Islet precursor cell (in vitro differentiated cells): Measurements from ENCODE around the gene PCBP3.

Source experiments
- DNase-seq: peaks from one replicate; pipeline ENCODE4 v3.0.0-alpha.2; 2018

The PCBP3 gene

DNA sequence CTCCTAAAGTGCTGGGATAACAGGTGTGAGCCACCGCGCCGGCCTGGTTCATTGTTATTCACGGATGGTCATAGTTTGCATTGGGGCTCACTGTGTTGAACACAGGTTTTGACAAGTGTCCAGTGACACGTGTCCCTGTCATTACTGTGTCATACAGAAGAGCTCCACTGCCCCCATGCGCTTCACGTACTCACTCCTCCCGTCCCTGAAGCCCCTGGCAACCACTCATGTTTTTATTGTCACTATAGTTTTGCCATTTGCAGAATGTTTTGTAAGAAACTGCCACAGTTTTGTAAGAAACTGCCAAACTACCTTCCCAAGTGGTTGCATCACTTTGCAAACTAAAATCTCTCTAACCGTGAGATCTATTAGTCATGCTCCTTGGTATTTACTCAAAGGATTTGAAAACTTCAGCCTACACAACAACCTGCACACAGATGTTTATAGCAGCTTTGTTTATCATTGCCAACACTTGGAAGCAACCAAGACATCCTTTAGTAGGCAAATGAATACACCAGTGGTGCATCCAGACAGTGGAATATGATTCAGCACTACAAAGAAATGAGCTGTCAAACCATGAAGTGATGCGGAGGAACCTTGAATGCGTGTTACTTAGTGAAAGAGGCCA lies 174.9 kb downstream of the PCBP3 start:
- no peak for DNase-seq

DNA sequence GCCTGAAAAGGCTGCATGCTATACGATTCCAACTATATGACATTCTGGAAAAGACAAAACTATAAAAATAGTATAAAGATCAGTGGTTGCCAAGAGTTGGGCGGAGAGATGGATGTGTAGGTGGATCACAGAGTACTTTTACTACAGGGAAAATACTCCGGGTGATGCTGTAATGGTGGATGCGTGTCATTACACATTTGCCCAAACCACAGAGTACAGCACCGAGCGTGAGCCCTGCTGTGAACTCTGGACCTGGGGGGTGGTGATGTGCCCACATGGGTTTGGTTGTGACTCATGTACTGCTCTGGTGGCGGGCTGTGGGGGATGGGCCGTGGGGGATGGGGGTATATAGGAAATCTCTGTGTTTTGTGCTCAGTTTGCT lies 175.4 kb downstream of the PCBP3 start:
- no peak for DNase-seq

DNA sequence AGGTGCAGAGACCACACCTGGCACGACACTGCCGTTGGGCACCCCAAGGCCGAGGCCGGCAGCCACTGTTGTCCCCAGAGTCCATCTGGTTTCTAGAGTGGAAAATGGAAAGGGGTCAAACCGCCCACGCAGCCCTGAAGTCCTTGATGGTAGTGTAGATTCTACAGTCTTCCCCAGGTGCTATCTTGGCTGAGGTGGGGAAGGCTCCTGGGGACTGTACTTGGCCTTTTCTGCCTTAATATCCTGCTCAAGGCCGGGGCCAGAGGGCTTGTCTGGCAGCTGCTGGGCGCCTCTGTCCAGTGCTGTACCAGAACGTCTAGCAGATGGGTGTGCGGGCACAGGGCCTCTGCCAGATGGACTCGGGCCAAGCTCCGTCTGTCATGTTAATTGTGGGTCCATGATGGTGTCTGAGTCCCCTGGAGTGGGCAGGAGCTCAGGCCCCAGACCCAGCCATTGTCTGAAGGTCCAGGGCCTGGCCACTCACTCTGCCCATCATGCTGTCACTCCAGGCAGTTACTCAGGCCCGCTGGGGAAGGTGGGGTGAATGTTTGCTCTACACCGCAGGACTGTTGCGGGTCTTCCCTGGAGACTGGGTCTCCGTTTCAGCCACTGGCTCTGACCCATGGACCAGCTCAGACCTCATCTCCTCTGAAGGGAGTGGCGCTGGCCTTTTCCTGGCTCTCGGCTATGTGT lies 176.1 kb downstream of the PCBP3 start:
- DNase-seq = no peak

DNA sequence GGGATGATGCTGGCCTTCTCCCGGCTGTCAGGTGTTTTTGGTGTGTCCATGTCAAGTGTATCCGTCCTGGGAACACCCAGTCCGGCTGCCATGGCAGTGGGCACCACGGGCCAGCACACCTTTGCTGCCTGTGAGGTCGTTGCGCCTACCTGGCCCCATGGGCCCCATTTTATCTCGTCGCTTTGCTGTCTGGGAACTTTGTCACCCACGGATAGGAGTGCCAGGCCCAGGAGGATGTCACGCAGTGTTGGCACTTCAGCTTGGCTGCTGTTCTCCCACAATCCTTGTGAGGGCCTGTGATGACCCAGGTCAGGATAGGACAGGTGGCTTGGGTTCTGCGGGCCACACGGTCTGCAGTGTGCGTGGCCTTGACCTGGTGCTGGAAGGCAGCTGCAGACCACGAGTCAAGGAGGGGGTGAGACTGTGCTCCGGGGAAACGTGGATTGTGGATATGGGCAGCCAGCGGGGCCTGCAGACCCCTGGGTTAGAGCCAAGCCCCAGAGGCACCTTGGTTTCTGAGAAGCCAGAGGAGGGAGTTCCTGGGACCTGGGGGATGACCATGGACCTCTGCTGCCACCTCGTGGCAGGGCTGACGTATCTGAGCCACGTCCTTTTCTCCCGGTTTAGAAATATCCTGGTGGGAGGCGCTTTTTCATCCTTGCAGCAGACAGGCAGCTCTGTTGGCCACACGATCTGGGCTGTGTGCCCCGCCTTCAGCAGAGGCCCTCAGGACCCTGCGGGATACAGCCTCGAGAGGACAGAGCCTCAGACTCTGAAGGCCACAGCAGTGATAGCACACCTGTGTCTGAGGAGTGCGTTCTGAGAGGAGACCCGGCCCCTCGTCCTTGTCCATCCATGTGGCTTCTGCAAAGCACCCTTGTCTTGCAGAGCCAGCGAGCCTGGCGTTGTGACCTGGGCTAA lies 176.9 kb downstream of the PCBP3 start:
- peak; percentile 93 for DNase-seq

DNA sequence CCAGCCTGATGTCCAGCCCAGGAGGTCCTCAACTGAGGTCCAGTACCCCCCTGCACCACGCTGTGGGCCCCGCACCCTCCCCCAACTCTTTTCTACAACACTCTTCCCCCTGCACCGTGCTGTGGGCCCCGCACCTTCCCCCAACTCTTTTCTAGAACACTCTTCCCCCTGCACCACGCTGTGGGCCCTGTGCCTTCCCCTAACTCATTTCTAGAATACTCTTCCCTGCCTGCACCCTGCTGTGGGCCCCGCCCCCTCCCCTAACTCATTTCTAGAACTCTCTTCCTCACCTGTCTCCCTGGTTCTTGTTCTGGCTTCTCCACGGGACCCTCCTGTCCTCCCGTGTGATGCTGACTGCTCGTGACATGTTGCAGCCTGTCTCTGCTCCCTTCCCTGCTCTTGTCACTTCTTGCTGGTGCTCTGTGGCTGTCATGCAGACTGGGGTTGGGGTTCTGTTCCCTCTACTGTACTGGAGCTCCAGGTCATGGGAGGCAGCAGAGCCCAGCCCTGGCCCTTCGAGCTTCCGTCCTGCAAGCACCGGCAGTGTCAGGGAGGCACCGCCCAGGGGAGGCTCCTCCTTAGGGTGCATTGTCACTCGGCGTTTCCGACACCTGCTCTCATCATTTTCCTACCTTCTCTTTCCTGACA lies 177.9 kb downstream of the PCBP3 start:
- DNase-seq = peak; percentile 38

DNA sequence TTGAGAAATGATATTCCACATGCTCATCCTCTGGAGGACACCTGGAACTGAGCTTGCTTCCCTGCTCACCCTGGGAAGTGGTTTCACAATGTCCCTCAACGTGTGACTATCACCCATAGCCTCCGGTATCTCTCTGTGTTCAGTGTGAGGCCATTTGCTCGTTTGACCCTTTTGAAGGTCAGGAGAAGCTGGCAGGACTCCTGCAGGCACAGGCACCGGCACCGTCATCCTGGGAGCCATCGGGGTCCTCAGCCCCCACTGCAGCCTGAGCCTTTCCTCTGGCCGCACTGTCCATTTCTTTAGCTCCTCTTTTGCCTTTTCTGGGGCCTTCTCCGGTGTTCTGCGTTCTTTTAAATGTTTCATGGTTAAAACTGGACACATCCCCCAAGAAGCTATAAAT lies 178.5 kb downstream of the PCBP3 start:
- DNase-seq = no peak

DNA sequence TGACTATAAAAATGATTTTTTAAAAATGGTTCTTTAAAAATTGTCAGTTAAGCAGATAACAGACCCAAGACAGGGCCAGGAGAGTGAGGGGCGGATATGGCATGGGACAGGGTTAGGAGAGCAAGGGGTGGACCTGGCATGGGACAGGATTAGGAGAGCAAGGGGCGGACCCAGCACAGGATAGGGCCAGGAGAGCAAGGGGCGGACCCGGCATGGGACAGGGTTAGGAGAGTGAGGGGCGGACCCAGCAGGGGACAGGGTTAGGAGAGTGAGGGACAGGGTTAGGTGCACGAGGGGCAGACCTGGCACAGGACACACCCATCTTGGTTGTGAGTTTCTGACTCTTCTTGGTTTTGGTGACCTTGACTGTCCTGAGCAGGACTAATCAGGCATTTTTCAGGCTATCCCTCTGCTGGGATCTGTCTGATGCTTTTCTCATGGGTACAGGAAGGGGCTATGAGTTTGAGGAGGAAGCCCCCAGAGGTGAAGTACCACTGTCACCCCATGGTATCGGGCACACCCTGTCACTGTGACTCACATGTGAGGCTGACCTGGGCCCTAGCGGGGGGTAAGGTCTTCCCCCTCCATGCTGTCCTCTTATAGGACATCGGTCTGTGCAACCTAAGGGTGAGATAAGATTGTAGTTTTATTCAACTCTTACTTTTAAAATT lies 179.0 kb downstream of the PCBP3 start:
- DNase-seq = peak; percentile 54

DNA sequence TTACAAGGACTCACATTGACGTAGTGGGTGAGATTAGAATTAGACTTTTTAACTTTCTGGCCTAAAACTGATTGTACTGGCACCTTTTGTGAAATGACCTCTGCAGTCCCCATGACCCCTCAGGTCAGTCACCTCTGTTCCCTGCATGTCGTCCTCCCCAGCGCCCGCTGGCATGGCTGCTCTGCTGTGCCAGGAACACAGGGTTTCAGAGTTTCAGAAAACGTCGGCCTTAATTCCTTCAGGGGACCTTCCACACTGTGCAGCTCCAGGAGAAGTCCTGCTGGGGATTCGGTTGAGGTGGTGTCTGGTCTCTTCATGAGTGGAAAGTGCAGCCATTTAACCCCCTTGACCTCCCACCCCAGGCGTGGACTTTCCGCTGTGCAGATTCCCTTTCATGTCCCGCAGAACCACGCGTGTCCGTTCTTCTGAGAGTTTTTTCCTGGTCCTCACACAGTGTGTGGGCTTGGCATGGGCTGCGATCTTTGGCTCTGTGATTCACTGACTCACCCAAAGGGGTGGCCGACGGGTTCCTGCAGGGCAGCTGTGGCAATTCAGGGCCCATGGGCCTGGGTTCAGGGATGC lies 179.7 kb downstream of the PCBP3 start:
- DNase-seq = peak; percentile 32

DNA sequence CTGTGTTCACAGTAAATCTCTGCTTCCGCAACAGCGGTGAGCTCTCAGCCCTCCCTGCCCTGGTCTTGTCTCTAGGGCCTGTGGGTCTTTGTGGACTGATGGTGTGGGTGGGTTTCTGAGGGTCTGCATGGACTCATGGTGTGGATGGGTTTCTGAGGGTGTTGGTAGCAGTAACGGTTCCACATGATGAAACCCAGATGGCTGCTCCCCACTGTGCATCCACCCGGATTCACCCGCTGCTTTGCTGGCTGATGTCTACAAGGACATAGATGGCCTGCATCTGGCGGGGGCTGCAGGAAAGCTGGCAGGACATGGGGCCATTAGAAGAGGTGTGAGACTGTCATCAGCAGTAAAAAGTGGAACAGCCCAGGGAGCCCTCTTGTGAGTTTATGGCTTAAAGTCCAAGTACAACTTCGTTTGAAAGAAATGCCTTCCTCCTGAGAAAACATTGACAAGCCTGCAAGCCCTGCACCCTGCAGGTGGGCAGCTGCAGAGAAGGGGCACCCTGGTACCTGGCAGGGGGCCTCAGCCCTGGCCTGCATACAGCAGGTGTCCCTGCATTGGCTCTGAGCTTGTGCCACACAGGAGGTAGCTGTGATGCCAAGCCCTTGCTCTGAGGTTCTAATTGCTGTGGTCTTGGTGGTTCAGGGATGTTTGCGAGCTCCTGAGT lies 181.2 kb downstream of the PCBP3 start:
- peak; percentile 49 for DNase-seq

DNA sequence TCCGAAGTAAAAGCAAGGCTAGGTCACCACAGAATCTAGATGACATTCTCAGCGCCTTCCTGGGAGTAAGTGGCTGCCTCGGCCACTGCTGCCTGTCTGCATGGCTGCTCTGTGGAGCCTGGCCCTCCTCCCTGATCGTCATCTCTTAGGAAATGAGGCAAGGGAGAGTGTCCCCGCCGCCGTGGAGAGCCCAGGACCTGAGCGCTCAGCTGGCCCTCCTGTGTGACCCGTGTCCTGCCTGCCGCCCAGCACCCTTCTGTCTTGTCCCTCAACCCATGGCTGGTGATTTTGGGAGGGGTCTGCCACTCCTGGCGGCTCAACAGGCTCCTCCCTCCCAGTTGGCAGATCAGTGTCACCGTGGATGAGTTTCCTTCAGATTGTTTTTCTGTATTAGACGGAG lies 181.7 kb downstream of the PCBP3 start:
- DNase-seq = no peak

DNA sequence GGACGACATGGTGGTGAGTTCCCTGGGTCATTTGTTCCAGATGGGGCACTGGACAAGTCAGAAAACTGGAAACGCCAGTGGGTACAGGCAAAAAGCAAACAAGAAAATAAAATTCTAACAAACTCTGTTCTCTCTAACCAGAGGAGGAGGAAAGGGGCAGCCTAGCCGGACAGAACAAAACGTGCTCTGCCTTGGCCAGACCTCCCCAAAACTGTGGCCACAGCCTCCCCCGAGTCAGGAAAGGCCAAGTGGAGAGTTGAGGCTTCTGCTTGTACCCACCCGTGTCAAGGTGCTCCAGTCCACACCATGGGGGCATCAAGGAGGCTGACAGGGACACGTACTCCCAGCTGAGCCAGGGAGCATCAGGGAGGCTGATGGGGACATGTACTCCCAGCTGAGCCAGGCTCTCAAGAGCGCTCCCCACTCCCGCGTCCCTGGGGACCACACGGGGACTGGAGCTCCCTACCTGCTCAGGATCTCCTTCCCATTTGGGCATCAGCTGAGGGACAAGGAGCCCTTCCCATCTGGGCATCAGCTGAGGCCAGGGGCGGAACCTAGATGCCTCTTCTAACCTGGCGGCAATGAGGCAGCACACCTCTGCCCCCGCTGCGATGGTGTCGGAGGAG lies 183.3 kb downstream of the PCBP3 start:
- peak; percentile 40 for DNase-seq

DNA sequence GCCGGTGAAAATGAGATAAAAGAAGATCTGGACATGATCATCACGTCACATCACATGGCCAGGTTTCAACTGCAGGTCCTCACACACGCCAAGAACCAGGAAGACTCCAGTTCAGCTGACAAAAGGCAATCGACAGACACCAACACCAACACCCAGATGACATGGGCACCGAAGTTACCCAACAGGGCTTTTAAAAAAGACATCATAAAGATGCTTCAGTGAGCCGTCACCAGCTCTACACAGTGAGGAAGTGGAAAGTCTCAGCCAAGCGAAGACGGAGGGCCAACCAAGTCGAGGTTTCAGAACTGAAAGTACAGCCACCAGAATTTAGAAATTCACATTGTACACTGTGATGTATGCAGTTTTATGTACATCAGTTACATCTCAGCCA lies 183.8 kb downstream of the PCBP3 start:
- no peak for DNase-seq

DNA sequence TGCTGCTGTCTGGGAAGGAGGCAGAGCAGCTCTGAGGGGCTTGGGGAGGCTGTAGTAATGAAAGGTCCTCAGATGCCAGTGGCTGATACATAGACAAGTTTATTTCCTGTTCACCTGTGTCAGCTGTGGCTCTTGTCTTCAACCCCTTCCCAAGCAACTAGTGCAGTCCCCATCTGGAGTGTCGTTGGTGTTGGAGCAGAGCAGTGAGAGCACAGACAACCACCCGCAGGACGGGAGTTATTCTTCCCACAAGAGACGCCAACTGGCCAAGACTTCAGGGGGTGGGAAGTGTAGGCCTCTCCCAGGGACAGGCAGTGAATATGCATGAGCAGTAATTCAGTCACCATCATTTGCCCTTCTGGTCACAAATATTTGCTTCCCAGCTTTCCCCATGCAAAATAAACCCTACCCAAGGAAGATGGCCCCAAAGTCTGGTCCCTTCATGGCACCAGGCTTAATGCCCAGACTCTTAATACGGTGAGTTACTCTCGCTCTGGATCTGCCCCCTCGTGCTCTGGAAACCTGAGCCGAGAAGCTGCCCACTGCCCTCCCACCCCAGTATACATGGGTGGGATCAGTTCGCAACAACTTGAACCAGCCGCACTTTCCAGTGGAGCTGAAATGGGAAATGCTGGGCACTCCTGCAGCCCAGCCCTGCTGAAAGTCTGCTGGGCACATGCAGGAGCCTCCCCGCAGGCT lies 184.5 kb downstream of the PCBP3 start:
- DNase-seq = no peak

DNA sequence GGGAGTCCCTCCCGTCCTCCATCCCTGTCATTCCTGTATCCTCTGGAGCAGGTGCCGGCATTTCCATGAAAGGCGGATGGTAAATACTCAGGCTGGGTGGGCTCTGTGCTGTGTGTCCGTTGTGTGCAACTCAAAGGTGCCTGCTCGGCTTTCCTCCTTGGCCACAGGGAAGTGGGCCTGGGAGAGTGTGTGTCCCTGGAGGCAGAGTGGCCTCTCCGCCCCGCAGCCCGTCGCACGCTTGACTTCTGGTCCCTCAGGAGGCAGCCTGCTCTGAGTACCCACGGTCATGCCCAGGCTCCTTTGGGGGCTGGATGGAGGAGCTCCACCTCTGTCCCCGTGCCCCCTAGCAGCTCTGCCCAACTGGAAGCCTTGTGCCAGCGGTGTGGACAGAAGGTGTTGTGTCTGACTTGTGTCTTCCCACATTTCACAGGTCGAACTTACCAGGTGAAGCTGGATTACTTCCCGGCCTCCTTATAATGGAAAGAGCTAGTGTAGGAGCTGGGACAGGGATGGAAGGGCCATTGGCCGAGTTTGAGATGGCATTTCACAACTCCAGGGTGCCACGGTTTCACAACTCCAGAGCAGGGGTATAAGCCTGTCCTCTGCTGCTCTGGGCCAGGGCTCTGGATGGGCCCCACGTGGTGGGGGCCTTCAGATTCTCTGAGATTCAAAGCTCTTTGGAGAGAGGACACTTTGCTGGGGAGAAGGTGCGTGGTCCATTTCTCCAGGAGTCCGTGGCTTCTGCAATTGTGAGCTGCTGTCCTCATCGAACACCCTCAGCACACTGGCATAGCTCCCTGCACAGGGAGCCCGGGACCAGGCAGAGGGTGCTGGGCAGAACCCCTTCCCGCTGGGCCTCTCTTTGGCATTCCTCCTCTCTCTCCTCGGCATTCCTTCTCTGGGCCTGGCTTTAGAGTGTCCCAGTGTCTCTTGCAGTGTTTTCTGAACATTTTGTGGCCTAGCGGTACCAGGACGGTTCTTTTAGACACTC lies 185.3 kb downstream of the PCBP3 start:
- DNase-seq = no peak

DNA sequence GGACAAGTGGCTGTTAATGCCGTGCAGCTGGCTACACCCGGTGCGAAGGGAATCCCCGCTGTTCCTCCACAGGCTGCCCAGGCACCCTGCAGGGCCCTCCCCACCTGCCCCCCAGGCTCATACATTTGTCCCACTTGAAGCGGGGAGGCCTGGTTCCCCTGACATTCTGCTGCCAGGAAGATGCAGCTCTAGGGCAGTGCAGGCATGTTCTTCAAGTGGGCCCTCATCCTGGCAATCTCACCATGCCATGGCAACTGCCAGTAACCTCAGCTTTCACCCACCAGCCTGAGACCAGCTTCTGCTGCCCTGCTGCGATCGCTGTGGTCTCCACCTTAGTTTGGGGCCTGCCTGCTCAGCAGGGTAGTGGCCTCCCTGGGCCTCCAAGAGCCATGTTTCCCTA lies 186.1 kb downstream of the PCBP3 start:
- DNase-seq = no peak

DNA sequence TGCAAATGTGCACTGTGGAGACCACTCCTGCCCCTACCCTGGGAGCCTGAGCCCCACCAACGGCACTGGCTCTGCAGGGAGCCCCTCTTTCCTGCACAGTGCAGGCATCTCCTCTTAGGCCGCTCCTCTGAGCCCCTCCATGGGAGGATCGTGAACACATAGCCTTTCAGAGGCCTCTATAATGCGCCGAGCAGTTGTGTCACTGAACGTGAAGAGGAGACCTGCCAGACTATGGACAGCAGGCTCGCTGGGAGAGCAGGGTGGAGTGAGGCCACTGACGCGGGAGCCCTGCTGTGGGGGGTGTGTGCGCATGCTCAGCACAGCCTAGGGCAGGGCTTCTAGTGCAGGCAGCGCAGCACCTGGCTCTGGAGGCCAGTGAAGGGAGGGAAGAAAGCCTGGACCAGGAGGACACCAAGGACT lies 186.7 kb downstream of the PCBP3 start:
- no peak for DNase-seq

DNA sequence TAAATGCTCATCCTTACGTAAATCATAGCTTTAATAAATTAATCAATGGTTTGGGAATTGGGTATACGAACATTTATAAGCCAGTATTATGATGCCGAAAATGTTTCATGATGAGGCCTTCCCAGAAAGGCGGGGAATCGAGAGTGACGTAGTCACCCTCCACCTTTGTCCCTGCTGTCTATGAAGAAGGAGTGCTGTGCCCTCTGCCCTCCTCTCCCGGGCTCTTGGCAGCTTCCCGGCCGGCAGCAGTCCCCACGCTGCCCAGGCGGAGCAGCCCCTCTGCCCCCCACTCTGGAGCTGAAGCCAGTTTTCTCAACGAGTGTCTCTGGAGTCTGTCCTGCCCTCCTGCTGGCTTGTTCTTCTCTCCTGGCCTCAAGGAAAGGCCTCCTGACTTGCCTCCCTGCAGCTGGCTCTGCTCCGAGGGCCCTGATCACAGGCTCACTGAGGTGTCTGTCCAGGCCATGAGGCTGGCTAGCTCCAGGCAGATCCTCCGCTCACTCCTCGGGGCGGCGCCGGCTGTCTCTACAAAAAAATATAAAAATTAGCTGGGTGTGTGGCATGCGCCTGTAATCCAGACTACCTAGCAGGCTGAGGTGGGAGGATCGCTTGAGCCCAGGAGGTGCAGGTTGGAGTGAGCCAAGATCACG lies 187.3 kb downstream of the PCBP3 start:
- no peak for DNase-seq

DNA sequence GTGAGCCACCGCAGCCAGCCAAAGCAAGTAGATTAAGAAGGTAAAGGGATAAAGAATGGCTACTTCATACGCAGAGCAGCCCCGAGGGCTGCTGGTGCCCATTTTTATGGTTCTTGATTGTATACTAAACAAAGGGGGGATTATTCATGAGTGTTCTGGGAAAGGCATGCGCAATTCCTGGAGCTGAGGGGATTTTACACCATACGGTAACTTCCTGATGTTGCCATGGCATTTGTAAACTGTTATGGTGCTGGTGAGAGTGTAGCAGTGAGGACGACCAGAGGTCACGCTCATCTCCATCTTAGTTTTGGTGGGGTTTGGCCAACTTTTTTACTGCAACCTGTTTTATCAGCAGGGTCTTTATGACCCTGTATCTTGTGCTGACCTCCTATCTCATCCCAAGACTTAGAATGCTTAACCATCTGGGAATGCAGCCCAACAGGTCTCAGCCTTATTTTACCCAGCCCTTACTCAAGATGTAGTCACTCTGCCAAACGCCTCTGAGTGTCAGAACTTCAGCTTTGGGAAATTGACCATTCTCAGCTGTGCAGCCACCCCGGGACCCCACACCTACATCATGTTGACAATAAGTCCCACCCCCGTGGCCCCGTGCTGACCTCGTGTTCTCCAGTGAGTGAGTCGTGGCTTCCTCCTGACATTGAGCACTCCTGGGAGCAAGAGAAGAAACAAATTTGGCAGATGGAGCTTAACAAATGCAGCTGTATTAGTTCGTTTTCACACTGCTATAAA lies 188.6 kb downstream of the PCBP3 start:
- no peak for DNase-seq
